Measurements from ENCODE around the gene ITGA11.

ITGA11 gene

GRCh38 chr15:68289621-68290352 lies 142.2 kb downstream of the ITGA11 start:
- no peak for DNase-seq (ENCODE audit: low spot score)

- no peak for DNase-seq (ENCODE audit: low spot score)
These were observed 142.9 kb downstream of the ITGA11 start for GRCh38 chr15:68289057-68289456.

GRCh38 chr15:68286256-68286655 lies 145.7 kb downstream of the ITGA11 start:
- DNase-seq (ENCODE audit: low spot score) = no peak

- DNase-seq (ENCODE audit: low spot score) = no peak
These were observed 146.5 kb downstream of the ITGA11 start for GRCh38 chr15:68285259-68285980.

GRCh38 chr15:68284616-68285258 lies 147.2 kb downstream of the ITGA11 start:
- DNase-seq (ENCODE audit: low spot score) = no peak

- no peak for DNase-seq (ENCODE audit: low spot score)
These were observed 148.6 kb downstream of the ITGA11 start for GRCh38 chr15:68283401-68283800.

- no peak for DNase-seq (ENCODE audit: low spot score)
These were observed 151.0 kb downstream of the ITGA11 start for GRCh38 chr15:68281008-68281407.

- DNase-seq (ENCODE audit: low spot score) = no peak
These were observed 151.9 kb downstream of the ITGA11 start for GRCh38 chr15:68279779-68280753.

GRCh38 chr15:68278595-68279405 lies 153.2 kb downstream of the ITGA11 start:
- DNase-seq (ENCODE audit: low spot score) = no peak

GRCh38 chr15:68278345-68278594 lies 153.7 kb downstream of the ITGA11 start:
- DNase-seq (ENCODE audit: low spot score) = no peak

GRCh38 chr15:68277603-68278344 lies 154.2 kb downstream of the ITGA11 start, which contains the start of gene FEM1B:
FEM1B (plus strand) TSS chr15:68277745; CDS start chr15:68278418, 673 bp downstream.
- peak; percentile 91 for DNase-seq (ENCODE audit: low spot score)

- peak; percentile 58 for DNase-seq (ENCODE audit: low spot score)
These were observed 154.8 kb downstream of the ITGA11 start for GRCh38 chr15:68277131-68277602.

GRCh38 chr15:68276668-68277067 lies 155.3 kb downstream of the ITGA11 start:
- DNase-seq (ENCODE audit: low spot score) = no peak

GRCh38 chr15:68275165-68275746 lies 156.7 kb downstream of the ITGA11 start:
- peak; percentile 49 for DNase-seq (ENCODE audit: low spot score)

GRCh38 chr15:68274201-68274848 lies 157.6 kb downstream of the ITGA11 start:
- DNase-seq (ENCODE audit: low spot score) = no peak

GRCh38 chr15:68272721-68273271 lies 159.2 kb downstream of the ITGA11 start:
- DNase-seq (ENCODE audit: low spot score) = peak; percentile 94

- DNase-seq (ENCODE audit: low spot score) = peak; percentile 96
These were observed 160.0 kb downstream of the ITGA11 start for GRCh38 chr15:68271854-68272471.

GRCh38 chr15:68268405-68268804 lies 163.6 kb downstream of the ITGA11 start:
- no peak for DNase-seq (ENCODE audit: low spot score)

- DNase-seq (ENCODE audit: low spot score) = no peak
These were observed 166.3 kb downstream of the ITGA11 start for GRCh38 chr15:68265674-68266073.
